GM19035 (cell line): ENCODE data around the gene CHMP4A.
"Not testable (repeated sequence)": the region's sequence is repeated elsewhere in the genome, so short reads cannot be mapped to it uniquely, and the experiment has no call there.

Experiments used
- ATAC-seq: cut with Tn5 transposase; IDR thresholded peaks from one replicate; pipeline ENCODE4 v1.9.1; 2021; ENCODE audit not compliant: unreplicated experiment

The CHMP4A gene

DNA sequence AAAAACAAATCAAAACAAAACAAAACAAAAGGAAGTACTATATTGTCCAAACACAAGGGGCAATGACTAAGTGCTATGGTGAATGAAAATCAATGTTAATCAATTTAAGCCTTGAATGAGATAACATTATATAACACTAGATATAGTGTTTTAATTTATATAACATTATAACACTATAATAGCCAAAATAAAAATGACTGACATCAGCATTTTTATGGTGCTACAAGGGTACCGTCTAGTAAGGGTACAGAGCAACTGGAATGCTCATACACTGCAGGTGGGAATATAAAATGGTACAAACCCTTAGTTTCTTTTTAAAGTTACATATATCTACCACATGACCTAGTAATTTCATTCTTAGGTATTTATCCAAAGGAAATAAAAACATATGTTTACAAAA, 13.2 kb upstream of the CHMP4A start:
- ATAC-seq: no peak

DNA sequence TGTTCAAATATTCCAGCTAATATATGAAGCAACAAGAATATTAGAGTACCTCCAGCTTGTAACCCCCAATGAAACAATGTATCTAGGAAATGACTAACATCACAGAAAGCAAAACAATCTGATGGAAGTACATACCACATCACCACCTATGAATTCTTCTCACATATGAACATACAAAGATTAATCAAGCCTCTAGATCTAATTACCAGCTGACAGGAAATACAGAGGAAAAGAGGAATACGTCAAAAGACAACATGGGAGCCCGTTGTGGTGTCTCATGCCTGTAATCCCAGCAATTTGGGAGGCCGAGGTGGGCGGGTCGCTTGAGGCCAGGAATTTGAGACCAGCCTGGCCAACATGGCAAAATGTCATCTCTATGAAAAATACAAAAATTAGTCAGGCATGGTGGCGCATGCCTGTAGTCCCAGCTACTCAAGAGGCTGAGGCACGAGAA, 11.4 kb upstream of the CHMP4A start:
- no peak for ATAC-seq

DNA sequence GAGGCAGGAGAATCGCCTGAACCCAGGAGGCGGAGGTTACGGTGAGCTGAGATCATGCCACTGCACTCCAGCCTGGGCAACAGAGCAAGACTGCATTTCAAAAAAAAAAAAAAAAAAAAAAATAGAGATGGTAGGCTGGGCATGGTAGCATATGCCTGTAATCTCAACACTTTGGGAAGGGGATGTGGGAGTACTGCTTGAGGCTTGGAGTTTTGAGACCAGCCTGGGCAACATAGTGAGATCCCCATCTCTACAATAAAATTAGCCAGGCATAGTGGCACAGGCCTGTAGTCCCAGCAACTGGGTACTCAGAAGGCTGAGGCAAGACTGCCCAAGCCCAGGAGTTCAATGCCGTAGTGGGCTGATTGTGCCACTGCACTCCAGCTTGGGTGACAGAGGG, 9.7 kb upstream of the CHMP4A start:
- ATAC-seq: not testable (repeated sequence)

DNA sequence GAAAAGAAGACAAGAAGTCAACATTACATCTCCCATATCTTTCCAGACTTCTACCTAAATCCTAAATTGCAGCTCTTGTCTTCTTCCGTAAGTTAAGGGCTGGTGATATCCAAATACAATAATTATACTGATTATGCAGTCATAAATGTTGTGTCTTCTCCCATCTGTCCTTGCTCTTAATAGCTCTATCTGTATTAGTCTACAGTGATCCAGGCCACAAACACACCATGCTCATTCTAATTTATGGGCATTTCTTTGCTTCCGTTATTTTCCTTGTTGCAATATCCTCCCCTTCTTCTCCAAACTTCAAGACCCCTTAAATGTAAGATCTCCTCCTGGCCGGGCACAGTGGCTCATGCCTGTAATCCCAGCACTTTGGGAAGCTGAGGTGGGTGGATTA, 6.2 kb upstream of the CHMP4A start:
- ATAC-seq: no peak

DNA sequence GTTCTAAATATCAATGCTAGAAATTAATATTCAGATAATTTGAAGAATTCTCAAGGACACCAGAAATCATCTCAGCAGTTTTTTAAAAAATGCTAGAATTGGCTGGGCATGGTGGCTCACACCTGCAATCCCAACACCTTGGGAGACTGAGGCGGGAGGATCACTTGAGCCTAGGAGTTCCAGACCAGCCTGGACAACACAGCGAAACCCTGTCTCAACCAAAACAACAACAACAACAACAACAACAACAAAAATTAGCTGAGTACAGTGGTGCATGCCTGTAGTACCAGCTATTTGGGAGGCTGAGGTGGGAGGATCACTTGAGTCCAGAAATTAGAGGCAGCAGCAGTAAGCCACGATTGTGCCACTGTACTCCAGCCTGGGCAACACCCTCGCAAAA, 5.8 kb upstream of the CHMP4A start:
- no peak for ATAC-seq

DNA sequence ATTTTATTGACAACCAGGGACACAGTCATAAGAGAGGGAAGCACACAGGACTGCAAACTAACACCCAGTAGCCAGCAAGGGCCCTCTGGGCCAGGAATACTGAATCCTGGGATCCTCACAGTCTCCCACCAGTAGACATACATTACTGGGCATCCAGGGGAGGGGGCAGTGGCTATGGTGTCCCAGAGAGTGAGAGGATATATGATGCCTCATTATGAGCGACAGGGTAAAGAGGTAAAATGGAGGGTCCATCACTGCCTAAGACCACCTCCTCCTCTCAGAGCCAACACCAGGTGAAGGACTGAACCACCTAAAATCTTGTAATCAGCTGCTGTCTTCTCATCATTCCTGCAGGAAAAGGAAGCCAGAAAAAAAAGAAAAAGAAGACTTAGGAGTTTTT, 3.6 kb upstream of the CHMP4A start:
- not testable (repeated sequence) for ATAC-seq

DNA sequence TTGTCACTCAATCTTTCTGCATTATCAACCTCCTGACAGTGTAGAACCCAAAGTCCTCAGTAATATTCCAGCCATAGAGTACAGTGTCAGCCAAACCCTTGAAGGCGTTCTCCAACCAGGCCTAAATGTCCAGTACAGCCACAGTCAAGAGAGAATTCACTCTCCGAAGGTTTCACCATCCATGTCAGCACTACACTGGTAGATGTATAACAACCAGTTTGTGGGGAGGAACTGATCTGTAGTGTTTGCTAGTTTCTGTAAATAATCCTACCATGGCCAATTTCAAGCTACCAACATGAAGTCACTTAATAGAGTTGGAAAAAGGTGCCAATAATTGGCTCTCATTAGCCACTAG, 3.0 kb upstream of the CHMP4A start:
- no peak for ATAC-seq

DNA sequence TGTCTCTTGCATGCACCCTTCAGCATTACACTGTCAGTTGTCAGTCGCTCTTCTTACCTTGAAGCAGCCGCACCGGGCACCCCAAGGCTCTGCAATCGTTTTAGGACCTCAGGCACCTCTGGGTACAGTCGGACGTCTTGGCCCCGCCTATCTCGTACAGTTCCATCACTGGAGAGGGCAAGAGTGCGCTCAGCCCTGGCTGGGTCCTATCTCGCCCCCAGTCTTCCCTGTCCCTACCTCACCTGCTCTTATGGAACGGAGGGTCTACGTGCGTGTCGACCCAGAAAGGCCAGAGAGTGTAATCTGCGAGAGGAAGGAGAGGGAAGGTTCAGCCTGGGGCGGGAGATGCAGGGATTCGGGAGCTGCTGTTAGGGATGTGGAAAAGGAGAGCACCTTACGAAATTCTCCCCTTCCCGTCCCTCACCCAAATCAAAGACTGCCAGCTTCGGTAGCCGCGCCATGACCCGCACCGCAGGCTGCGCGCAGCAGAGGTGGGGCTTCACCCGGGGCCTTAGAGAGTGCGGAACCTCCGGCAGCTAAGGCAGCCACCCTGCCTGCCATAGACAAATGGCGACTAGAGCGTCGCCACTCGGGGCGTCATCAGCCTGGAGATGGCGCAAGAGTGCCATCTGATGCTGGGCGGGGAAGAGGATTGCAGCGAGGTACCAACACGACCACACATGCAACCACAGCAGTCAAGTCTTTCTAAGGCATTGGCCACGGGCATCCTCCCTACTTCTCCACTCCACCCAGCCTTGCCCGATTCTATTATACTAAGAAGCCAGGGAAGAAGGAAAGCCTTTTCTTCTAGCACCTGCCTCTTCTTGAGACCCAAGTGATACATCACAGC, 2.4 kb upstream of the CHMP4A start, which contains the start of gene MDP1:
Gene MDP1 (minus strand): TSS at position 572 of the 850 bp plus-strand sequence. CDS start 111 bp downstream, at position 461.
- peak; percentile 65 for ATAC-seq

DNA sequence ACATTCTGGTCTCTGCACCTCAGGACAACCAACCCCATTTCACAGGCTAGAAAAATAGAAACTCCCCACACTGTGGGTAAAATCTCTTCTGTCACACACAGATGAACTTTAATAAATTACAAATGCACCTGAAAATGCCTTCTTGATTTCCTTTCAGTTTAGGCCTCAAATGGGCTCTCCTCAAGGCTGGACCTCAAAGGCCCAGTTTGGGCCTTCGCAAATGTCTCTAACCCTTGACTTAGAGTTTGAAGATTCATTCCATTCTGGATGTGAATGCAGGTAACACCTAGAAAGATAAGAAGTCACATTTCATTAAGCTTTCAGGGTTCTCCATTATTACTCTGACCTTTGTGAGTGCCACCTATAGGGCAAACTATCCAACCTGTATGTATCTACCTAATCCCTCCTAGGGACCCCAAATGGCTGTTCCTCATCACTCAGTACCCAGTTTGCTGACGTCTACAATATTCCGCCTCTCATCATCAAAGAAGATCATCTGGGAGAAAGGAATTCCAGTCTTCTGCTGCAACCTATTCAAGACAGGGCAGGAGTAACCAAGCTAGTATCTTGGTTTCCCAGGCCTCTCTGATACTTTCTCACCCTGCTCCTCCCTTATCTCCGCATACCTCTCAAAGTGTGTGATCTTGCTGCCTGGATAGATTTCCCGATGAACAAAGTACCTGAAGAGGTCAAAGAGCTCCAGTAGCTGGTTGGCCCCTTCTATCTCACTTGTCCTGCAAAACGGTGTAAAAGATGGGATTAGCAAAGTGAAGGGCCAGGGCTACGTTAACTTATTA, 776 bp upstream of the CHMP4A start:
- ATAC-seq: no peak

DNA sequence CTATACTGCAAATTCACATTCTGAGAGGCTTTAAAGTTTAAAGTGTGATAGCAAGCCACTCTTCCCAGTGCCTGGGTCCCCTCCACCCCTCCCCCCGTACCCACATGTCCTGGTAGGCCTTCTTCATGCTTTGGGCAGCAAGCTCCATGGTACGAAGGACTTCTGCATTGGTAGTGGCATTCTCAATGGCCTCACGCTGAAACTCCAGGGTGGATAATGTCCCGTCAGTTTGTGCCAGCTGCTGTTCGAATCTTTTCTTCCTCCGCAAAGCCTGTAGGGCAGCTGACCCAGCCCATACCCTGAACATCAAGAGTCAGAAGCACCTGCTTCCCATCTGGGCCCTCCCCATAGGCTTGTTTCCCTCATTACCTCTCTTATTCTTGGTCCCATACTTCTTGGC, 2.0 kb downstream of the CHMP4A start:
- no peak for ATAC-seq

DNA sequence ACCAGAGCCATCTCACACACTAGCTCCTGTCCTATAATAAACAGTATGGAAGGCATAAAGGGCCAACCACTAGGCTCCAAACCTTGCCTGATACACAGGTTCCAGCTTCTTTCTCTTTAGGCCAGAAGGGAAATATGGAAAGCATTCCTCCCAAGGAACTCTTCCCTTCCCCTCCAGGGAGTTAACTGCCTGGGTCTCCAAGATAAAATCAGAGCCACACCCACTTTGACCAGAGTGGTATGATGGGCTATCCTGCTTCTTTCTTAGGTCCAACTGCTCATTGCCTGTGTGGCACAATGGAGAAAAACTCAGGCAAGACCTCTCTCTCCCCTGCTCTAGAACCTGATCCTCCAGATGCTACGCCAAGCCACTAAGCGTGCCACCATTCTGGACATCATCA, 5.7 kb downstream of the CHMP4A start:
- no peak for ATAC-seq

DNA sequence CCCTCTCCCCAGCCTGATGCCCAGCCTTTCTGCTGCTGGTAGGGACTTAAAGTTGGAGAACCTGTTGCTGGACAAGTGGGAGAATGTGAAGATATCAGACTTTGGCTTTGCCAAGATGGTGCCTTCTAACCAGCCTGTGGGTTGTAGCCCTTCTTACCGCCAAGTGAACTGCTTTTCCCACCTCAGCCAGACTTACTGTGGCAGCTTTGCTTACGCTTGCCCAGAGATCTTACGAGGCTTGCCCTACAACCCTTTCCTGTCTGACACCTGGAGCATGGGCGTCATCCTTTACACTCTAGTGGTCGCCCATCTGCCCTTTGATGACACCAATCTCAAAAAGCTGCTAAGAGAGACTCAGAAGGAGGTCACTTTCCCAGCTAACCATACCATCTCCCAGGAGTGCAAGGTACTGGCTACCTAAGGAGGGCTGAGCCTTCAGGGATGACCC, 6.2 kb downstream of the CHMP4A start:
- no peak for ATAC-seq

DNA sequence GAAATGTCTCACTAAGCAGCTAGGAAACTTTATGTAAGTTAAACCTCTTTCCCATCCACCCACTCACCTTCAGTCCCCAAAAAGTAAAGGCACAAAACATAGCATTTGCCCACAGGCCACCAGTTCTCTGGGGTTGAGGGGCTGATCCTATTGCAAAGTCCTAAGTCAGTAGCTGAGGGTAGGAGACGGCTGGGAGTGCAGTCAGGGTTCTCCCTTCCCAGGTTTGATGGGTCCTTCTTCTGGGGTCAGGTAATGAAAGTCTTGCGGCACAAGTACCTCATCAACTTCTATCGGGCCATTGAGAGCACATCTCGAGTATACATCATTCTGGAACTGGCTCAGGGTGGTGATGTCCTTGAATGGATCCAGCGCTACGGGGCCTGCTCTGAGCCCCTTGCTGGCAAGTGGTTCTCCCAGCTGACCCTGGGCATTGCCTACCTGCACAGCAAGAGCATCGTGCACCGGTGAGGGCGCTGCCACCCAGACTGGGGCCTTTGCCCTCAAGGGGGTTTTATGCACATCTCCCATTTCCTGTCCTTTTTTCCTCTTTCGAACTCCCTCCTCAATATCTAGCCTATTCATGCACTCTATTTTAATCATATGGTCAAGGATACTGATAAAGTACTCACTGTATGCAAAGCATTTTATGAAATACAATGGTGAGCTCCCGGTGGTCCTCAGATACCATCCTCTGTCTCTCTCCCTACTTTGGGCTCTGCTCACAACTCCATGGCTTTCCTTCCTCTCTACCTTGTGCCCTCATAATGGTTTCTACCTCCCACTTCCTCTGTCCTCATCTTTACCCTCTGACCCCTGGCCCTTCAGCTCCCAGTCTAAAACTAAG, 6.8 kb downstream of the CHMP4A start:
- no peak for ATAC-seq

DNA sequence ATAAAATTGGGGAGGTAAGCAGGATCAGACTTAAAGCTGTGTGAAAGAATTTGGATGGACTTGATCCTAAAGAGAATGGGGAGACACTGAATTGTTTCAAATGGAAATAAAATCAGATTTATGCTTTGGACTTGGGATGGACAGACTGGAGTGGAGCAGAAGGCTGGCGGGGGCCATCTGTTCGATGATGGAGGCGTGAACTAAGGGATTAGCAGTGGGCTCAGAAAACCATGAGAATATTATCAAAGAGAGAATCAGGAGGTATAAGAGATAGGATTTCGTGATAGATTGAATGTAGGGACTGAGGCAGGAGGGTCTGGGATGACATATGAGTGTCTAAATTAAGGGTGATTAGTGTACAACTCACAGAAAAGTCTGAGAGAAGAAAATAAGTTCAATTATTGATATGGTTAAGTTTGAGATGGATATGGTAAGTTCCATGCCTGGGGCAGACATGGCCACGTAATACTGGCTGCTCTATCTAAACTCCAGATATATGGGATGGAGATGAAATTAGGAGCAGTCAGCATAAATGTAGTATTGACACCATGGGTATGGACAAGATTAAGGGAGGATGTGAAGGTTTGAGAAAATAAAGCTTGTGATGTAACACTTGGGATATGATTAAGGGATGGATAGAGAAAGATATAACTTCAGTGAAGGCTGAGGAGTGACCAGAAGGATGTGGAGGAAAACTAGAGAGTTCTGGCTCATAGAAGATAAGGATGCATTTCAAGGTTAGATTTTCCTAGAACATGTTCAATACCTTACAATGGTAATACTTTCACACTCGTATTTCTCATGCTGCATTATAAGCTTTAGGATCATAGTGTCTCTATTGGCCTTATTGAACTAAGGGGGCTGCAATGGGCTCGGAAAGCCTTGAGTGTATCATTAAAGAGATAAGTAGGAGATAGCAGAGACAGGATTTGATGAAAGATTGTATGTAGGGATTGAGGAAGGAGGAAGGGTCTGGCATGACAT, 8.8 kb downstream of the CHMP4A start:
- no peak for ATAC-seq

DNA sequence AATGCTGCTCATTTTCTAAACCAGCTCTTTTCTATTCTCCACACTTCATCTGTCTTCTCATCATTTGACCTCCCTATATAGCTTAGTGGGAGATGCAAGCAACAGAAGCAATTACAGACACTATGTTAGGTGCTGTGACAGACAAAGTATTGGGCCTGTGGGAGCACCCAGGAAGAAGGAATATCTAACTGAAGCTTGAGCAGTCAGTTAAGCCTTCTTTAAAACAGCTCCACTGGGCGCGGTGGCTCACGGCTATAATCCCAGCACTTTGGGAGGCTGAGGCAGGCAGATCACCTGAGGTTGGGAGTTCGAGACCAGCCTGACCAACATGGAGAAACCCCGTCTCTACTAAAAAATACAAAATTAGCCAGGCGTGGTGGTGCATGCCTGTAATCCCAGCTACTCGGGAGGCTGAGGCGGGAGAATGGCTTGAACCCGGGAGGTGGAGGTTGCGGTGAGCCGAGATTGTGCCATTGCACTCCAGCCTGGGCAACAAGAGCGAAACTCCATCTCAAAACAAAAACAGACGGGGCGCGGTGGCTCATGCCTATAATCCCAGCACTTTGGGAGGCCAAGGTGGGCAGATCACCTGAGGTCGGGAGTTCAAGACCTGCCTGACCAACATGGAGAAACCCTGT, 9.9 kb downstream of the CHMP4A start:
- ATAC-seq: not testable (repeated sequence)

DNA sequence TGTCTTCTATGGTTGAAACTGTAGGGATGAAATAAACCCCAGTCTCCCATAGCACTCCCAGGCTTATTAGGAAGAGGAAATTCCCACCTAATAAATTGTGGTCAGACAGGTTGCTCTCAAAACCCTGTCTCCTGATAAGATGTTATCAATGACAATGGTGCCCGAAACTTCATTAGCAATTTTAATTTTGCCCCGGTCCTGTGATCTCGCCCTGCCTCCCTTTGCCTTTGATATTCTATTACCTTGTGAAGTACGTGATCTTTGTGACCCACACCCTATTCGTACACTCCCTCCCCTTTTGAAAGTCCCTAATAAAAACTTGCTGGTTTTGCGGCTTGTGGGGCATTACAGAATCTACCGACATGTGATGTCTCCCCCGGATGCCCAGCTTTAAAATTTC, 10.8 kb downstream of the CHMP4A start:
- not testable (repeated sequence) for ATAC-seq

DNA sequence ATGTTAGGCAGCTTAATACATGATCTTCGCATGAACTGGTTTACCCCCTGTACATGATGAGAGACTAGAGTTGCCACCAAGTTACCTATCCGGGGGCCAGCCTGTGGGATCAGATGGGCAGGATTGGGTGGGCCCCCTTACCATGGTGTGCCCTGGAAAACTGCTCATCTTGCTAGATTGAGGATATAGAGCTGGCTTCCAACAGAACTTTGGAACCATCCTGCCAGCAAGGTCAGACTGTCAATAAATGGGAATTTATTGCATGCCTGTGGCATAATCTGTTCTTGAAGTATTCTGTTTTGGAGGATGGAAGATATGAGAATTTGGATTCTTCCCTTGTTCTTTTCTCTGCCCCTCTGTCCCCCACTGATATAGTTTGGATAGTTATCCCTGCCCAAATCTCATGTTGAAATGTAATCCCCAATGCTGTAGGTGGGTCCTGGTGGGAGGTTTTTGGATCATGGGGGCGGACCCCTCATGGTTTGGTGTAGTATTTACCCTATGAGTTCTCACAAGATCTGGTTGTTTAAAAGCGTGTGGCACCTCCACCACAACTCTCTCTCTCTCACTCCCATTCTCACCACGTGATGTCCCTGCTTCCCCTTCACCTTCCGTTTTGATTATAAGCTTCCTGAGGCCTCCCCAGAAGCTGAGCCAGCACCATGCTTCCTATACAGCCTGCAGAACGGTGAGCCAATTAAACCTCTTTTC, 14.3 kb downstream of the CHMP4A start:
- no peak for ATAC-seq

DNA sequence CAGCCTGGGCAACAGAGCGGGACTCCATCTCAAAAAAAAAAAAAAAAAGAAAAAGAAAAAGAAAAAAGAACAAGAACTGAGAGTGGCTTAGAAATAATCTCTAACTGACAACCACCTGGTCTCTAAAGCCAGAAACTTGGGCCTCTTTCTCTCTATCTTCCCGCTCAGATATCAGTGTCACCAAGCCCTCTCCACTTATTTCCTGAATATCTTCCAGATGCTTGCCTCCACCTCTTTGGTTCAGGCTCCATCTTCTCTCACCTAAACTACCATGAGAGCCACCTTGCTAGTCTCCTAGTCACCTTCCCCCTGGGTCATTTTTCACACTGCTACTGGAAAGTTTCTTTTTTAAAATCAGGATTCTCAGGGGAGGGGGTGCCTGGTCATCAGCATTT, 16.2 kb downstream of the CHMP4A start:
- ATAC-seq: no peak
